ENCODE results near the gene CMTM3. TPM values are rescaled to one million over a fixed set of nuclear protein-coding genes. Genes with fewer than 3 reads are reported as not detected.

The CMTM3 gene
- total RNA-seq, 1 experiment from 2014 or later: 12.8 TPM

DNA sequence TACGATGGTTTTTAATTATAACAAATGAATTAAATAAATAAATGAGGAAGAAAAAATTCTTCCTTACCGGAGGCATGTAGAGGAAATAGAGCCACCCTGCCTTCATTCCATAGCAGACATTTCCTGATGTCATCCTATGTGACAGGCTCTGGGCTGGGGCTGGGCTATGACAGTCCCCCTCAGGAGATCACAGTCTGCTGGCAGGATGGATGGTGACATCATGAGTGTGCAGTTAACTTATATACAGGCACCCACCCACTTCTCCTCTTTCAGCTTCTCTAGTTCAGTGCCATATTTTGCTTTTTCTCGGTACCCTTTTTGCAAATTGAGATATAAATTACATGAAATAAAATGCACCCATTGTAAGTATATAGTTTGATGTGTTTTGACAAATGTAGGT lies 6.4 kb upstream of the CMTM3 start (continued):
- TF ChIP-seq CEBPB (IDR thresholded peaks at IDR 0.05; ENCODE audit: low read depth): no peak
- no peak for TF ChIP-seq EGR1 (IDR thresholded peaks at IDR 0.05; ENCODE audit: low read depth)
- TF ChIP-seq, protein P1, sequence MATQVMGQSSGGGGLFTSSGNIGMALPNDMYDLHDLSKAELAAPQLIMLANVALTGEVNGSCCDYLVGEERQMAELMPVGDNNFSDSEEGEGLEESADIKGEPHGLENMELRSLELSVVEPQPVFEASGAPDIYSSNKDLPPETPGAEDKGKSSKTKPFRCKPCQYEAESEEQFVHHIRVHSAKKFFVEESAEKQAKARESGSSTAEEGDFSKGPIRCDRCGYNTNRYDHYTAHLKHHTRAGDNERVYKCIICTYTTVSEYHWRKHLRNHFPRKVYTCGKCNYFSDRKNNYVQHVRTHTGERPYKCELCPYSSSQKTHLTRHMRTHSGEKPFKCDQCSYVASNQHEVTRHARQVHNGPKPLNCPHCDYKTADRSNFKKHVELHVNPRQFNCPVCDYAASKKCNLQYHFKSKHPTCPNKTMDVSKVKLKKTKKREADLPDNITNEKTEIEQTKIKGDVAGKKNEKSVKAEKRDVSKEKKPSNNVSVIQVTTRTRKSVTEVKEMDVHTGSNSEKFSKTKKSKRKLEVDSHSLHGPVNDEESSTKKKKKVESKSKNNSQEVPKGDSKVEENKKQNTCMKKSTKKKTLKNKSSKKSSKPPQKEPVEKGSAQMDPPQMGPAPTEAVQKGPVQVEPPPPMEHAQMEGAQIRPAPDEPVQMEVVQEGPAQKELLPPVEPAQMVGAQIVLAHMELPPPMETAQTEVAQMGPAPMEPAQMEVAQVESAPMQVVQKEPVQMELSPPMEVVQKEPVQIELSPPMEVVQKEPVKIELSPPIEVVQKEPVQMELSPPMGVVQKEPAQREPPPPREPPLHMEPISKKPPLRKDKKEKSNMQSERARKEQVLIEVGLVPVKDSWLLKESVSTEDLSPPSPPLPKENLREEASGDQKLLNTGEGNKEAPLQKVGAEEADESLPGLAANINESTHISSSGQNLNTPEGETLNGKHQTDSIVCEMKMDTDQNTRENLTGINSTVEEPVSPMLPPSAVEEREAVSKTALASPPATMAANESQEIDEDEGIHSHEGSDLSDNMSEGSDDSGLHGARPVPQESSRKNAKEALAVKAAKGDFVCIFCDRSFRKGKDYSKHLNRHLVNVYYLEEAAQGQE (IDR thresholded peaks at IDR 0.05; ENCODE audit: low read depth): no peak
- no peak for TF ChIP-seq SIN3A (IDR thresholded peaks at IDR 0.05; ENCODE audit: low read depth)

DNA sequence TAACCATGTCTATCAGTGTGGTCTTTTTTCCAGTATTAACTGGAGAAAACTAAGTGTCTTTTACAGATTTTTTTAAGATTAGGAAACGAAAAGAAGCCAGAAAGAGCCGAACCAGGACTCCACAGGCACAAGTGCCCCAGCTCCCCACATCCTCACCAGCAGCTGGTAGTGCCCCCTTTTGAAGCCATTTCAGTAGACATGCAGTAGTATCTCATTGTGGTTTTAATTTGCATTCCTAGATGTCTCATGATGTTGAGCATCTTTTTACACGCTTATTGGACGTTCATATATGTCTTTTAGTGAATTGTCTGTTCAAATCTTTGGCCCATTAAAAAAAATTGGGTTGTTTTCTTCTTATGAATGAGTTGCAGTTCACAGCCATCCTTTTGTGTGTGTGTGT lies 4.8 kb upstream of the CMTM3 start:
- H3K9me2 ChIP-seq (ENCODE audit: insufficient read depth): no peaks in the 10 kb centered on the region
- H3K36me3 ChIP-seq (ENCODE audit: control insufficient read depth in 1 of 2, insufficient read depth in 2 of 2, low read length in 2 of 2): no peaks in the 10 kb centered on the region
- H3K79me2 ChIP-seq (ENCODE audit: insufficient read depth, low read length): no peaks in the 10 kb centered on the region
- ATAC-seq: no peak
- no peak overlapping the region for H3K9ac ChIP-seq (ENCODE audit: low read length)
- intact Hi-C loops (cut with micrococcal nuclease): no loop called here
- H3K27me3 ChIP-seq (ENCODE audit: insufficient read depth, low read length): no peaks in the 10 kb centered on the region
- no peak for TF ChIP-seq EZH2phosphoT487 (IDR thresholded peaks at IDR 0.05; ENCODE audit: borderline replicate concordance)
- H3K4me3 ChIP-seq (replicated peaks in 1 of 2; ENCODE audit: low read depth in 1 of 2, low read length in 2 of 2): no peak overlapping the region
- H4K20me1 ChIP-seq (ENCODE audit: insufficient read depth): no peaks in the 10 kb centered on the region
- CTCF ChIA-PET: interaction anchor here (0.7 to 1.7 kb wide), 2 partner anchors 9 to 192 kb away, joined by 3 to 5 read pairs; no protein-coding TSS in a partner anchor
- H2AFZ ChIP-seq (ENCODE audit: low read depth, low read length, poor library complexity, severe bottlenecking): no peak overlapping the region
- H3K9me3 ChIP-seq (ENCODE audit: control insufficient read depth in 1 of 2, insufficient read depth in 1 of 2, low read depth in 1 of 2, low read length in 2 of 2): no peaks in the 10 kb centered on the region
- no TSS peak for BruUV-seq (replicated peaks)
- POLR2A ChIA-PET: no interaction called here
- H3K4me1 ChIP-seq (ENCODE audit: control insufficient read depth in 1 of 2, insufficient read depth in 2 of 2, low read length in 2 of 2): peaks cover 7 to 9% of the 10 kb centered on the region in 2 experiments; a peak in 3 of 4 replicates
- no peak overlapping the region for H3K4me2 ChIP-seq (ENCODE audit: low read length)
- no peak overlapping the region for H3K27ac ChIP-seq (ENCODE audit: low read depth, low read length)
- DNase-seq (ENCODE audit: low read depth, low spot score): no peak
- RAD21 ChIA-PET (ENCODE audit: low non-redundant PET in 1 of 2, low total read pairs in 2 of 2, uncharacterized antibody in 2 of 2, unreplicated experiment in 2 of 2): no interaction called here

All from HCT116 (cell line).